K562 (cell line): ENCODE measurements around the gene CSRP2. TPM values are rescaled to one million over a fixed set of nuclear protein-coding genes. Genes with fewer than 3 reads are reported as not detected.

Experiments used
- ATAC-seq: fragments of 200-7000 bp; cut with Tn5 transposase; 3 replicates; pipeline ENCODE4 v1.9.1; 2020; ENCODE audit warnings: moderate library complexity
- BruUV-seq: library from RNA; stranded (reverse); fragments of 400-500 nt; replicated peaks from 2 replicates; lab custom pipeline; 2021; lab: Mats Ljungman, UMichigan
- CTCF ChIA-PET: fragments of 300-600 bp; formaldehyde crosslinking; extraction: SDS; loops from one replicate; lab custom pipeline; 2021; ENCODE audit warnings: low intra/inter-chr PET ratio; lab: Yijun Ruan, JAX
- POLR2A ChIA-PET: fragments of 300-600, 350-650 bp; sonication (Branson Sonifier 250); formaldehyde crosslinking; extraction: SDS; loops from one replicate; lab custom pipeline; 2021; ENCODE audit warnings: antibody characterized with exemption, inconsistent platforms; lab: Yijun Ruan, JAX
- DNase-seq, 4 experiments: peaks; one replicate each; pipeline versions ENCODE4 v3.0.0 to v3.0.0-alpha.2; 2011 to 2018; ENCODE audit warnings: low spot score in 3 of 4, mixed read lengths in 3 of 4; ENCODE audit errors: extremely low read depth in 1 of 4
- FAIRE-seq: peaks from 2 replicates; lab custom pipeline; 2011; peaks lifted over from hg19 to GRCh38; lab: Jason Lieb, UNC
- H2AFZ ChIP-seq: 2 replicates; pipeline ENCODE4 v1.6.0; 2011; ENCODE audit warnings: low read depth, low read length, control low read depth, inconsistent platforms
- H3K27ac ChIP-seq: fragments of 200-600 bp; 3 replicates; pipeline ENCODE4 v1.8.0; 2011; ENCODE audit warnings: low read depth, mild to moderate bottlenecking, control low read depth, inconsistent platforms, low read length, moderate library complexity, mixed read lengths; ENCODE audit errors: extremely low read depth
- H3K27me3 ChIP-seq, 2 experiments: fragments of 300-600 bp in 1 of 2; 2 replicates in 1 of 2; 3 replicates in 1 of 2; pipeline versions ENCODE4 v1.6.0 to v1.8.0; 2011; ENCODE audit warnings: inconsistent platforms in 2 of 2, low read length in 2 of 2, mild to moderate bottlenecking in 1 of 2, mixed read lengths in 1 of 2, moderate library complexity in 1 of 2; ENCODE audit not compliant: control insufficient read depth in 2 of 2, insufficient read depth in 2 of 2
- H3K36me3 ChIP-seq: fragments of 300-600 bp; 3 replicates; pipeline ENCODE4 v1.8.0; 2011; ENCODE audit warnings: mild to moderate bottlenecking, low read length, inconsistent platforms; ENCODE audit not compliant: control insufficient read depth, insufficient read depth
- H3K4me1 ChIP-seq, 2 experiments: fragments of 200-600 bp in 1 of 2; replicated peaks in 1 of 2; 2 replicates in 1 of 2; 3 replicates in 1 of 2; pipeline versions ENCODE4 v1.5.1 to v1.8.0; 2011; ENCODE audit warnings: inconsistent platforms in 2 of 2, low read length in 2 of 2, mild to moderate bottlenecking in 1 of 2, mixed read lengths in 1 of 2, moderate library complexity in 1 of 2; ENCODE audit not compliant: control insufficient read depth in 2 of 2, insufficient read depth in 2 of 2
- H3K4me2 ChIP-seq: 2 replicates; pipeline ENCODE4 v1.6.1; 2011; ENCODE audit warnings: low read length, control low read depth, inconsistent platforms, mixed read lengths; ENCODE audit not compliant: insufficient read depth
- H3K4me3 ChIP-seq: fragments of 200-600 bp; sonication (generic), shearing (Covaris generic); 2 replicates; pipeline ENCODE4 v1.5.1; 2016; ENCODE audit warnings: control low read depth, inconsistent platforms
- H3K79me2 ChIP-seq: fragments of 200-600 bp; 3 replicates; pipeline ENCODE4 v1.8.0; 2011; ENCODE audit warnings: low read length, inconsistent platforms; ENCODE audit not compliant: control insufficient read depth, insufficient read depth
- H3K9ac ChIP-seq, 2 experiments: 2 replicates each; pipeline versions ENCODE4 v1.6.0 to v1.6.1; 2011; ENCODE audit warnings: low read depth in 2 of 2, low read length in 2 of 2, control low read depth in 1 of 2, inconsistent platforms in 1 of 2, mild to moderate bottlenecking in 1 of 2, mixed read lengths in 1 of 2; ENCODE audit not compliant: insufficient read depth in 1 of 2
- H3K9me1 ChIP-seq: one replicate; pipeline ENCODE4 v1.6.0; 2011; ENCODE audit warnings: inconsistent platforms, mild to moderate bottlenecking, low read length, moderate library complexity; ENCODE audit not compliant: control insufficient read depth, insufficient read depth
- H3K9me3 ChIP-seq: replicated peaks from 2 replicates; pipeline ENCODE4 v1.5.1; 2011; ENCODE audit warnings: low read depth, low read length, inconsistent platforms; ENCODE audit not compliant: control insufficient read depth, insufficient read depth
- H4K20me1 ChIP-seq: replicated peaks from 2 replicates; pipeline ENCODE4 v1.6.1; 2011; ENCODE audit warnings: low read length, inconsistent platforms, mixed read lengths; ENCODE audit not compliant: control insufficient read depth, insufficient read depth
- CHCHD3 ChIP-seq: fragments of 250-450 bp; sonication (Bioruptor Pico); IDR thresholded peaks from 2 replicates; pipeline ENCODE4 v2.1.2; 2022; ENCODE audit warnings: mild to moderate bottlenecking
- CREM ChIP-seq: IDR thresholded peaks from 2 replicates; pipeline ENCODE4 v1.6.1; 2014; ENCODE audit warnings: antibody characterized with exemption, low read depth
- E4F1 ChIP-seq: fragments of 250-450 bp; sonication (Bioruptor Pico); IDR thresholded peaks from 2 replicates; pipeline ENCODE4 v1.5.0; 2021; ENCODE audit warnings: mild to moderate bottlenecking, borderline replicate concordance
- ETV1 ChIP-seq: fragments of 450-650 bp; conservative IDR thresholded peaks from 2 replicates; pipeline ENCODE4 v1.6.1; 2016; ENCODE audit warnings: missing genetic modification characterization, control low read depth, low read depth, missing compliant biosample characterization
- EWSR1 ChIP-seq: fragments of 450-650 bp; IDR thresholded peaks from 2 replicates; pipeline ENCODE4 v1.6.1; 2018; ENCODE audit warnings: borderline replicate concordance, mild to moderate bottlenecking, low read depth, moderate library complexity; ENCODE audit not compliant: partially characterized antibody
- FOXO4 ChIP-seq: fragments of 450-650 bp; formaldehyde crosslinking; IDR thresholded peaks from 2 replicates; pipeline ENCODE4 v1.4.0; 2020; ENCODE audit warnings: mild to moderate bottlenecking, moderate library complexity
- HDAC1 ChIP-seq, 2 experiments: fragments of 450-650 bp; IDR thresholded peaks; 2 replicates each; pipeline ENCODE4 v1.6.1; 2016 to 2017; ENCODE audit warnings: inconsistent platforms in 1 of 2, mild to moderate bottlenecking in 1 of 2, moderate library complexity in 1 of 2
- HIVEP1 ChIP-seq: fragments of 250-450 bp; sonication (Bioruptor Pico); IDR thresholded peaks from 2 replicates; pipeline ENCODE4 v1.4.0; 2020; ENCODE audit warnings: mild to moderate bottlenecking
- KDM2B ChIP-seq: fragments of 250-450 bp; sonication (Bioruptor Pico); IDR thresholded peaks from 2 replicates; pipeline ENCODE4 v1.8.0; 2021; ENCODE audit warnings: mild to moderate bottlenecking, moderate library complexity
- LARP7 ChIP-seq: fragments of 450-650 bp; IDR thresholded peaks from 2 replicates; pipeline ENCODE4 v1.6.1; 2016
- MYNN ChIP-seq, 2 experiments: sonication (generic); formaldehyde crosslinking in 1 of 2; IDR thresholded peaks; 2 replicates each; pipeline versions ENCODE4 v1.5.0 to v1.6.1; 2016 to 2020; ENCODE audit warnings: antibody characterized with exemption in 1 of 2, missing genetic modification reagents in 1 of 2
- RFX7 ChIP-seq: fragments of 250-450 bp; sonication (Bioruptor Pico); IDR thresholded peaks from 2 replicates; pipeline ENCODE4 v1.5.1; 2021; ENCODE audit warnings: mild to moderate bottlenecking
- SIRT6 ChIP-seq: IDR thresholded peaks from one replicate; pipeline ENCODE4 v1.6.1; 2012; ENCODE audit warnings: low read depth, mild to moderate bottlenecking, control low read depth, inconsistent platforms, low read length, moderate library complexity
- WGBS: fragments of 100-300 bp; shearing (Covaris generic); methylation state at CpG from one replicate; pipeline ENCODE4 v1.1.6; 2016; ENCODE audit warnings: low coverage, mixed read lengths; ENCODE audit not compliant: insufficient coverage; ENCODE audit errors: missing lambda C conversion rate; 5-methylcytosine and 5-hydroxymethylcytosine counted together
- in situ Hi-C: fragments of 300-500 bp; cut with MboI; formaldehyde crosslinking; loops from 4 replicates; pipeline ENCODE4 v1.15.0; 2018; ENCODE audit warnings: inconsistent platforms, mixed read lengths
- intact Hi-C: fragments of 100-400 bp; cut with micrococcal nuclease; formaldehyde crosslinking; loops from 2 replicates; pipeline ENCODE4 v1.14.2; 2022
- polyA plus RNA-seq, 8 experiments: library from polyadenylated mRNA; depleted of rRNA in 4 of 8; stranded (reverse) in 5 of 8; unstranded in 3 of 8; fragments of >200 nt; fragmentation: Nextera tagmentation in 2 of 8; fragmentation: Illumina TruSeq in 1 of 8; extraction: Ambion mirVana in 2 of 8; extraction: Trizol in 1 of 8; gene quantifications; 2 replicates each; pipeline versions ENCODE4 v1.2.1 to v1.2.3, GENCODE V29; 2011 to 2014; ENCODE audit warnings: inconsistent platforms in 1 of 8, missing spikeins in 1 of 8
- total RNA-seq, 7 experiments: library from RNA; depleted of rRNA in 6 of 7; stranded (reverse); fragments of >200 nt in 6 of 7; fragmentation: Illumina TruSeq in 2 of 7; extraction: Trizol in 2 of 7; gene quantifications; 2 replicates each; pipeline versions ENCODE4 v1.2.1 to v1.2.3, GENCODE V29; 2011 to 2021; ENCODE audit warnings: low replicate concordance in 1 of 7

The CSRP2 gene
- total and polyA plus RNA-seq, 9 of the 15 experiments (the other 6 are each of a cell fraction or from before 2014, with no cell fraction given), result 0.32 to 6.2 (median 2.3) TPM

- BruUV-seq, result no TSS peak
- Histone ChIP-seq H3K9ac (no peak overlapping the region), H3K9me1 (no peaks in the 10 kb centered on the region), H3K4me1 (no peaks in the 10 kb centered on the region), H3K4me3 (no peak overlapping the region), H3K27me3 (peaks cover 6 to 15% of the 10 kb centered on the region in 2 experiments; a peak in 4 of 5 replicates), H3K9me3 (no peaks in the 10 kb centered on the region), H3K36me3 (no peaks in the 10 kb centered on the region), H4K20me1 (no peaks in the 10 kb centered on the region), H3K79me2 (no peaks in the 10 kb centered on the region), H3K27ac (no peak overlapping the region), H3K4me2 (no peak overlapping the region), H2AFZ (no peak overlapping the region)
- TF ChIP-seq KDM2B (CRISPR knock-in tag), result no peak
- no peak for TF ChIP-seq HIVEP1 (CRISPR knock-in tag)
- 0 out of 2 replicates have a peak, but pooled peaks have one; percentile 17 for TF ChIP-seq MYNN (IDR thresholded peaks at IDR 0.05)
- TF ChIP-seq MYNN (CRISPR knock-in tag; IDR thresholded peaks at IDR 0.05), result no peak
- no peak for TF ChIP-seq RFX7 (CRISPR knock-in tag)
- no peak for TF ChIP-seq ETV1 (tag)
- ChIA-PET POLR2A (no interaction called here), CTCF (no interaction called here)
- in situ Hi-C loops, result no loop called here
- DNase-seq (no peak), FAIRE-seq (no peak), ATAC-seq (no peak)
- 6% methylated on average over 9 of the region's 9 CpGs for WGBS
- intact Hi-C loops, result no loop called here
Observed at GRCh38 chr12:76919383-76920171, 40.8 kb upstream of the CSRP2 start.

GRCh38 chr12:76916170-76916540 lies 37.3 kb upstream of the CSRP2 start:
- no peaks in the 10 kb centered on the region for H3K4me1 ChIP-seq
- H3K4me3 ChIP-seq, result no peak overlapping the region
- H3K9me3 ChIP-seq, result no peaks in the 10 kb centered on the region
- H3K27ac ChIP-seq, result no peak overlapping the region
- in situ Hi-C loops (no loop called here), intact Hi-C loops (no loop called here)
- H3K9ac ChIP-seq, result no peak overlapping the region
- CTCF ChIA-PET, result no interaction called here
- no peaks in the 10 kb centered on the region for H3K36me3 ChIP-seq
- no peak for ATAC-seq
- H2AFZ ChIP-seq, result no peak overlapping the region
- no TSS peak for BruUV-seq
- no peaks in the 10 kb centered on the region for H4K20me1 ChIP-seq
- H3K27me3 ChIP-seq, result peaks cover 3 to 14% of the 10 kb centered on the region in 2 experiments; a peak in 3 of 5 replicates
- no peaks in the 10 kb centered on the region for H3K79me2 ChIP-seq
- H3K9me1 ChIP-seq, result no peaks in the 10 kb centered on the region
- no peak for FAIRE-seq
- DNase-seq, result no peak
- no peak overlapping the region for H3K4me2 ChIP-seq
- POLR2A ChIA-PET, result no interaction called here
- TF ChIP-seq E4F1 (CRISPR knock-in tag) (no peak), CREM (no peak), EWSR1 (no peak), FOXO4 (CRISPR knock-in tag) (no peak), CHCHD3 (CRISPR knock-in tag) (no peak), SIRT6 (no peak), HDAC1 (IDR thresholded peaks at IDR 0.05) (no peak), LARP7 (no peak)
